ENCODE data around the gene TNFSF13.

GRCh38 chr17:7589204-7589868, 30.8 kb downstream of the TNFSF13 start:
- TF ChIP-seq PKNOX1 (IDR thresholded peaks at IDR 0.05) (no peak), SUZ12 (IDR thresholded peaks at IDR 0.05) (no peak), FOXM1 (IDR thresholded peaks at IDR 0.05; ENCODE audit: borderline replicate concordance) (no peak), ELF4 (IDR thresholded peaks at IDR 0.05) (no peak), SP1 (IDR thresholded peaks at IDR 0.05) (no peak), FOXK2 (IDR thresholded peaks at IDR 0.05) (no peak), BHLHE40 (IDR thresholded peaks at IDR 0.05; ENCODE audit: borderline replicate concordance) (no peak), TARDBP (IDR thresholded peaks at IDR 0.05) (no peak), ARNT (IDR thresholded peaks at IDR 0.05) (no peak)

Data from HEK293T (cell line).